Activated CD8-positive, alpha-beta memory T cell treated with anti-CD3 and anti-CD28 coated beads, Interleukin-2, amount 50 U/mL, for 1 hour (primary cell): Measurements from ENCODE around the gene PTRH1.

Source experiments
- DNase-seq: peaks from one replicate; pipeline ENCODE4 v3.0.0-alpha.2; 2020; ENCODE audit errors: extremely low read depth

PTRH1 gene

DNA sequence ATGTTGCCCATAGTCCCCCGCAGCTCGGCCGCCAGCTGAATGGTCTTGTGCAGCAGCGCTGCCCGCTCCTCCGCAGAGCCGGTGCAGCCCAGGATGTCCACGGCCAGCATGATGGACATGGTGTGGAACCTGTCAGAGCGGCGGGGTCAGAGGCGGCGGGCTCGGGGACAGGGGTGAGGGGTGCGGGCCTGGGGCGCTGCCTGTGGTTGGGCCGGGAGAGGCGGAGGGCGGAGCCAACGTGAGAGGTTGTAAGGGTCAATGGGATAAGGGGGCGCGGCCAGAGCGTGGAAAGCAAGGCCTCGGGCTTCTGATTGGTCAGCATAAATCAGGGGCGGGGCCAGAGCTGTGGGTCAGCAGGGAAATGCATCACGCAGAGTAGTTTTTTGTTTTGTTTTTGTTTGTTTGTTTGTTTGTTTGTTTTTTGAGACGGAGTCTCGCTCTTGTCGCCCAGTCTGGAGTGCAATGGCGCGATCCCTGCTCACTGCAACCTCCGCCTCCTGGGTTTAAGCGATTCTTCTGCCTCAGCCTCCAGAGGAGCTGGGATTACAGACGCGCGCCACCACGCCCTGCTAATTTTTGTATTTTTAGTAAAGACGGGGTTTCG lies 26.5 kb upstream of the PTRH1 start:
- no peak for DNase-seq

DNA sequence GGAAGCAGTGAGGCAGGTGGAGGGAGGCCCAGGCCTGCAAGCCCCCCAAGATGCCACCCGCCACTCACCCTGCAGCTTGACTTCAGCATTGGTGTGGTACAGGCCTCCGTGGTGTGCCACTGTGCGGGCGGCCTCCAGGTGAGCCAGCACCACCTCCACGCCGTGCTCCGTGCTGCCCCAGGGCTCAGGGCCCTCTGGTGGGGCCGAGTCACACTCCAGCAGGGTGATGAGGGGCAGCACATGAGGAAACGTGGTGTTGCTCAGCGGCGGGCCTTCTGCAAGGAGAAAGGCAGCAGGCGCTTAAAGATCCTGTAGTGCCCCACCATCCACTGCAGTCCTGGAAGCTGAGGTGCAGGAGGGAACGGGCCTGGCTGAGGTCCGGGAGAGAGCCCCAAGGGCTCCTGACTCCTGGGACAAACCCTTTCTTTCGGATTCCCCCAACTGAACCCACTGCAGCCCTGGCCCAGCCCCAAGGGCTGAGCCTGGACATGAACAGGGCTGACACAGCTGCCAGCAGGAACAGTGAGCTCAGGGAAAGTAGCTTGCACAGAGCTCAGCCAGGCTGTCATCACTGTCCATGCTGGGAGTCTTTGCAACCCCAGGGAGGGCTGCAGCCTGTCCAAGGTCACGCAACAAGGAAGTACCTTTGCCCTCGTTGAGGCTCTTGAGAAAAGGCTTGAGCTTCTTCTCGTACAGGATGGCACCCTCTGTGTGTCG lies 24.3 kb upstream of the PTRH1 start:
- DNase-seq = no peak

DNA sequence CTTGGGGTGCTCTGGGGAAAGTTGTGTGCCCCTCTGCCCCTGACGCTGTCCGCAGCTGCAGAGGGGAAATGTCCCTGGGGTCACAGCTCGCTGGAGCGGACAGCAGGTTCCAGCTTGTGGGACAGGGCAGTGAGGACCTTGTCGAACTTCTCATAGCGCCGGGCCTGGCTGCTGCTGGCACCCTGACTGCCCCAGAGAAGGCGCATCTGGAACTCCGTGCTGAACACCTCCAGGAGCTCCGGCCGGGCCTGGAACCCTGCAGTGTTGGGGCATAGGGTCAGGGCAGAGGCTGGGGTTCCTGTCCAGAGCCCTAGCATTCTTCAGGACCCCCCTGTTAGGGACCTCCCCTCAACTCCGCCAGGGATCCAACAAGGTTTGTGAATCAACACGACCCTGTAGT lies 23.2 kb upstream of the PTRH1 start:
- DNase-seq = no peak

DNA sequence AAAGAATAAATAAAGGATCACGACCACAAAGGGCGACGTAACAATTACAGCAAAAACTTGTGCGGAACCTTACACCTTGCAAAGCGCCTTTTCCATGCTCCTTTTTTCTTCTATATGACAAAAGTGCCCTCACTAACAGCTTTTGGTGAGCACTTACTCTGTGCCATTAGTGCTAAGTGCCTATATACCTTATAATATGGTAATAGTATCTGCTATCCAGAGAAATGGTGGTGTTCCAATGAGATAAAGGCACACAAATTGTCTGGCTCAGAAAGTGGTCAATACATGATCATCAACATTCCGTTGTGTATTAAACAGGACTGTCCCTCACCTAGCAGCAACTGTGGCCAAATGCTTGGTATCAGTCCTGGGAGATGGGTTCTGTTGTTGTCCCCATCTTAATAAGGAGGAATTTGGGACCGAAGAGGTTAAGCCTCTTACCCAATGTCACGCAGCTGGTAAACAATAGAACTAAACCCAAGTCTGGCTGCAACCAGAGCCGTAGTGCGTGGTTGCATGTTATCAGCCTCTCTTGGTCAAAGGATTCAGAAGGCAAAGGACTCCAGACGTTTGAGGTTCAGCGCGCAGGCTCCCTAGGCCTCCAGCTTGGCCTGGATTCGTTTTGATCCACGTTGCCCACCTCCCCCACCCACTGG lies 20.2 kb upstream of the PTRH1 start:
- DNase-seq = no peak

DNA sequence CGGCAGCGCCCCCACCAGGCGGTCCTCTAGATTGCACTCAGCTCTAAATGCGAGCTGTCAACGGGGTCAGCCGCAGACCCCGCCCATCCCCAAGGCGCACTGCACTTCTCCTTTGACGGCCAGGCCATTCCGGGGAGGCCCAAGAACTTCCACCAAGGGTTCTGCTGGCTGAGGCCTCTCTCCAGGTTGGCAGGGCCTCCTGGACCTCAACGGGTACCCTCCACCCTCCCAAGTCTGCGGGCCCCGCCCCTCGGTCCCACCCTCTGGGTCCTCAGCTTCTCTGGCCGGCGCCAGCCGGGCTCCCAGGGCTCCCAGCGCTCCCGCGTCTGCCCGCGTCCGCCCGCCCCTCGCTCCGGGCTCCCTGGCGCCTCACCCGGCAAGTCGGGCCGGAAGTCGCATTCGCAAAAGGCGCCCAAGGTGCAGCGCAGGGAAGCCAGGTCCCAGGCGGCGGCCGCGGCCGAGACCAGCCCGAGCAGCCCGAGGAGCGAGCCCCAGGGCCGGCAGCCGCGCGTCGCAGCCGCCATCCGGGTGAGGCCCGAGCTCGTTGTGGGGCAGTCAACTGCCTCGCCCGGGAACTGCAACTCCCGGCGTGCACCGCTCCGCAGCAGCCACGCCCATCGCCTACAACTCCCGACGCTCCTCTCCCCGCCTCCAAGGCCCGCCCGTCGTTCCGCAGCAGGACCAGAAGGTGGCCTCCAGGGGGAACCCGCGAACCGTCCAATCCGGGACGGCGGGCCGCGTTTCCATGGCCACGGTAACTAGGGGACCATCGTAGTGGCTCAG lies 19.5 kb upstream of the PTRH1 start, which contains the start of gene TOR2A:
TOR2A (minus strand) TSS at position 548 of the 783 bp plus-strand sequence; CDS start at position 524, 24 bp downstream.
- peak; percentile 96 for DNase-seq

DNA sequence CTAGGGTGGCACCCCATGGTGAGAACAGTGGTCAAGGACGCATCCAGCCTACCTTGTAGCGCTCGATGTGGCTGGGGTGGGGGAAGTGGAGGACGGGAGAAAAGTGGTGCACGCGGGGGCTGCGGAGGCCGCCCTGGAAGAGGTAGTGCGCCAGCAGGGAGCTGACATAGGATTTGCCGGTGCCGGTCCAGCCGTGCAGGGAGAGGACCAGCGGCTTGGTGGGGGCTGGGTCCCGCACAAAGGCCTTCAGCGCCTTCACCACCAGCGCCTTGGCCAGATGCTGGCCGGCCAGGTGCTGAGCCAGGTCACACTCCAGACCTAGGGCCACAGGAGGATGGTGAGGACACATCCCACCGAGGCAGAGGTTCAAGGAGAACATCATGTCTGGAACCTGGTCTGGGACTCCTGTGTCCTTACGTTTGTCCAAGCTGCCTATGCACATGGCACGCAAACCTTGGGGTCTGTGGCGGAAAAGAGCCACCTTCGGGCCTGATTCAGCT lies 18.8 kb upstream of the PTRH1 start:
- no peak for DNase-seq

DNA sequence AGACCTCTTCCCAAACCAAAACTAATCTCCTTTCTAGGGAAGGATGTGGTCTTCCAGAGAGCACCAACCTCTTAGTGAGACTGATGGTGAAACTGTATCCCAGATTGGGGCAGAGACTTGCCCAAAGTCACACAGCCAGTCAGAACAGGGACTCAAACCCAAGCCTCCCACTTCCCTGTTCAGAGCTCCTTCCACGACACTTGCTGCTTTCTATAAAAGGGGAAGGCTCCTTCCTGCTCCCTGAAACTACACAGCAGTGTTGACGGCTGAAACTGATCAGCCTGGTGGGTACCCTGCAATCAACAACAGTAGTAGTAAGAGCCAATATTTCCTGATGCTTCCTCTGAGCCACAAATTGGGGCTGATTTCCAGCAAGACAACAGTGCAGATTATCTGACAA lies 18.2 kb upstream of the PTRH1 start:
- no peak for DNase-seq

DNA sequence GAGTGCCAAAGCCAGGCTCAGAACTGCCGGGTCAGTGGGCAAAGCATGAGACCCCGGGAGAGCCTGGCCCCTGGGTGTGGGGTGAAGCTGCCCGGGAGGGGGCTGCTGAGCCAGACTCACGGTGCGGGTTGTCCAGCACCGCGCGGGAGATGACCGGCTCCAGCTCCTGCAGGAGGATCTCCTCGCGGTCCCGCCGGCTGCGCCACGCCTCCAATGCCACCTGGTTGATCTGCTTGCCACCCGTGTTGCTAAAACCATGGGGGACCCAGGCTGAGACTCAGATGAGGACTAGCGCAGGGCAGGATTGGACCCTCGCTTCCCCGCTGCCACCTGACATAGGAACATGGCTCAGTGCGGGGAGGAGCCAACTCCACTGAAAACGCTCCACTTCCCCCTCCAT lies 17.0 kb upstream of the PTRH1 start:
- no peak for DNase-seq

DNA sequence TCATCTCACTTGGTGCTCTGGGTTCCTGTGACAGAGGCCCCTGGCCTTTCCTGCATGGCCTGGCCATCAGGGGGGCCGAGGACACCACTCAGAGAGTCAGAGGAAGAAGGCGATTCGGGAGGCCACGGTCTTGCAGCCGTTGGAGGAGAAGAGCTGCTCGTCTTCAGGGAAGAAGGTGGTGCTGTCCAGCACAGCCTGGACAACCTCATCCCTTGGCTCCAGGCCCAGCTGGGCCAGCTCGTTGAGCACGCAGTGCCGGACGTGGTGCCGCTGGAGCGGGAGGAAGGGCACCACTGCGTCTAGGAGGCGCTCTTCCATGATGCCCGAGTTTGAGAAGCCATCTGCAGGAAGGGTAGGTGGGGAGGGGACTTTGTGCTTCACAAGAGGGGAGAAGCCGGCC lies 16.5 kb upstream of the PTRH1 start:
- no peak for DNase-seq

DNA sequence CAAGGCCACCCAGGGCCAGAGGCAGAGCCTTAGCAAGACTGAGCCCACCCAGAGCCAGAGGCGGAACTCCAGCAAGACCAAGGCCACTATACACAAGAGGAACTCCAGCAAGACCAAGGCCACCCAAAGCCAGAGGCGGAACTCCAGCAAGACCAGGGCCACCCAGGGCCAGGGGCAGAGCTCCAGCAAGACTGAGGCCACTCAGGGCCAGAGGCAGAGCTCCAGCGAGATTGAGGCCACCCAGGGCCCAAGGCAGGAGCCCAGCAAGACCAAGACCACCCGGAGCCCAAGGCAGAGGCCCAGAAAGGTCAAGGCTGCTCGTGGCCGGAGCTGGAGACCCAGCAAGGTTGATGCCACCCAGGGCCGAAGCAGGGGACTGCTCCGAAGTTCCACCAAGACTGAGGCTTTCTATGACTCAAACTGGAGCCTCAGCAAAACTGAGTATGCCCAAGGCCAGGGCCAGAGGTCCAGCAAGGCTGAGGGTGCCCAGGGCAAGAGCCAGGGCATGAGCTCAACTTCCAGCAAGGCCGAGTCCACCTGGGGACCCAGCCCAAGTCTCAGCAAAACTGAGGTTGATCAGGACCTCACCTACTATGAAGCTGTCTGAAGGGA lies 15.4 kb upstream of the PTRH1 start:
- DNase-seq = no peak

DNA sequence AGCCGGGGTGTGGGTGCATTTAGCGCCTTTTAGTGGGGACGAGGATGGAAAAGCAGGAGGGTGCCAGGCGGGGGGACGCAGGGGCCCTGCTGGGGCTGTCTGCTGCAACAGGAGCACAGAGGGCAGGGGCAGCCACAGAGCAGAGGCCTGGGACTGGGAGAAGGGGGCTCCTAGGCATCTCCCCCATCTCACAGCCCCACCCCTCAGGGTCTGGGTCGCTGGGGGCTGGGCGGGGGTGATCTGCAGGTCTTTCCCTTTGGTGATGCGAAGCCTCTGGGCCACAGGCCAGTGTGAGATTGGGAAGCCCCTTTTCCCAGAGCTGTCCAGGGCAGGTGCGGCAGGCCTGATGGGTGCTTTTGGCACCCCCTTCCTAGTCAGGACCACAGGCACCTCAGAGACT lies 14.8 kb upstream of the PTRH1 start:
- no peak for DNase-seq

DNA sequence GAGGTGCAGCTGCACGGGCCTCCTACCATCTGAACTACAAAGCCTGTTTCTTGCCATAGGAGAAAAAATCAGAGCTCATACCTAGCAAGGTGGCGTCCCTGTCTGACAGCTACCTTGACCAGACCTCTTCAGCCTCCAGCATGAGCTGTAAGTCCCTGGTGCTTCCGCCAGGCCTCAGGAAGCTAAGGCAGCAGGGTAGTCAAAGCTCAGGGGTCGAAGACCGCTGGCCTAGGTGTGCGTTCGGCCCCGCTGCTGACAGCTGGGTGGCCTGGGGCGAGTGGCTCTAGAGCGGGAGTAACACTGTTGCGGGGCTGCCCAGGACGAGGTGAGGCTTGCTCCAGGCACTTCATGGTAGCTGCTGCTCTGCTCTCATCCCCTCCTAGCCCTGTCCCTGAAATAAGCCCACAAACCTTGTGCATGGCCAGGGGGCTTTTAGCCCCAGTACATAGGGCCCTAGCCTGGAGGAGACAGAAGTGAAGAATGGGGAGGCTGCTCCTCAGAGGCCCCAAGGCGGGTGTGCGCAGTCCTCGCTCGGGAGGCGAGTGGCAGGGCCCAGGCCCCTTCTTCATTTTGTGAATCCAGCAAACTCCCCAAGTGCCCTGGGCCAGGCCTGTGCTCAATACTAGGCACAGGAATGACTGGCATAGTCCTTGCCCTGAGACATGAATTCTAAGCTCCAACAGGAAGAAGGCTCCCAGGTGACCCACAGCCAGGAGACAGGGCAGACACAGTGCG lies 14.2 kb upstream of the PTRH1 start:
- no peak for DNase-seq

DNA sequence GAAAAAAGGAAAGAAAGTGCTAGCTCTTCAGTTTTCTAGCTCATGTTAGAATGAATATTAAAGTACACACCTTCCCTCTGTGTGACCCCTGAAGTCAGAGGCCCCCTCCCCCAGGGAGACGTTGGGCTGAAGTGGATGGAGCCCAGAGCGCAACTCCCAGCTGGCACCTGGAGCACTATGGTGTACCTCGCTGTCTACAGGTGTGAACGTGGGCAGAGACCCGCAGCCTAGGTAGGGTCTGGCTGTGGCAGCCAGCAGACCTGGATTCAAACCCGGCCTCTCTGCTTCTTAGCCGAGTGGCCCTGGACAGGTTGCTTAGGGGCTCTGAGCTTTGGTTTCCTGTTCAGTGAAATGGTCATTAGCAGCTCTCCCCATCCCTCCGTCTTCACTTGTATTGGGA lies 13.3 kb upstream of the PTRH1 start:
- no peak for DNase-seq

DNA sequence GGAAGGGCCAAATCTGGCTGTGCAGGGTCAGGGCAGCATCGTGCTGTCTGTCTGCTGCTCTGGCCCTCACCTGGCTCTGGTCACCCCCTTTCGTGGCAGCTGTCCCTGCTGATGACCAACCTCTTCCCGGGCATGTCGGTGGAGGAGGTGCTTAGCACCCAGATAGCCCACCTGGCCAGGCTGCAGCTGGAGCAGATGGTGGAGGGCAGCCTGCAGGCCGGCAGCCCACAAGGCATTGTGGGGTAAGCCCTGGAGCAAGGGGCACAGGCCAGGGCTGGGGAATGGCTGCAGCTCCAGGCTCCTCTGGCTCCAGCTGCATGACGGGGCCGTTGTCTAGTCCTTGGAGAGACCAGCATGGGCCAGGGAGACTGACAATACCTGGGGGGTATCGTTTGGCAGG lies 11.4 kb upstream of the PTRH1 start:
- no peak for DNase-seq

DNA sequence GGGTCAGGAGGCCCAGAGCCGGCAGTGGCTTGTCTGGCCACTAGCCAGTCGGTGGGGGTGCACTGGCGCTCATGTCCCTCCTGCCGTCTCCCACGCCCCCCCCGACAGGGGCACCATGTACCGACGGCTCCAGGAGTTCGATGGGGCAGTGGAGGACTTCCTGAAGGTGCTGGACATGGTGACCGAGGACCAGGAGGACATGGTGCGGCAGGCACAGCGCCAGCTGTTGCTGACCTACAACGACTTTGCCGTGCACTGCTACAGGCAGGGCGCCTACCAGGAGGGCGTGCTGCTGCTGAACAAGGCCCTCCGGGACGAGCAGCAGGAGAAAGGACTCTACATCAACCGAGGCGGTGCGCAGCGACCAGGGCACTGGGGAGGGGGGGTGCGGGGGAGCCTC lies 8.5 kb upstream of the PTRH1 start:
- no peak for DNase-seq

DNA sequence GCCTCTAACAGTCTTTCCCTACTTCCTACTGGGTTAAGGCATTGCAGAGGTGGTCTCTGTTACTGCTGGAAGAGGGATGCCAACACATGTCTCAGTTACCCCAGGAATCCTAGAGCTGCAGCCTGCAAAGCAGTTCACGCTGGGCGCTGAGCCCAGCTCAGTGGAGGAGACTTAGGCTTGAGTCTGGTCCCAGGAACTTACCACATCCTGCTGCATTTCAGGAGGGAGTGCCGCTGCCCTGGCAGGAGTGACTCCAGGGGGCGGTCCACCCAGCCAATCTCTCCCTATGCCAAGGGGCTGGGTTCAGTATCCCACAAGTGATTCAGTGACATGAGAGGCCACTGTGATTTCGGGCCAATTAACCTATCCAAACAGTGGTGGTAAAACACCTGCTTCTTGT lies 8.0 kb upstream of the PTRH1 start:
- no peak for DNase-seq

DNA sequence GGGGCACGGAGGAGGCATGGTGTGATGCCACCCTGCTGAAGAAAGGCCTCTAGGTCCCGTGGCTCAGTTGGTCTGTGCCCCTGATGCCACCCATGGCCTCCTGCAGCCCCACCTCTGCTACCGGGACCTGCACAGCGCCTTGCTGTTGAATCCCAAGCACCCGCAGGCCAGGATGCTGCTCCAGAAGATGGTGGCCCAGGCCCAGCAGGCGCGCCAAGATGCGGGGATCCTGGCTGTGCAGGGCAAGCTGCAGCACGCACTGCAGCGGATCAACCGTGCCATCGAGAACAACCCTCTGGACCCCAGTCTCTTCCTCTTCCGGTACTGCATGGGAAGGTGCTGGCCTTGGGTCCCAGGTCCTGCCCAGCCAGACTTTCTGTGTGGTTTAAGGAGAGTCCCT lies 7.5 kb upstream of the PTRH1 start:
- no peak for DNase-seq

DNA sequence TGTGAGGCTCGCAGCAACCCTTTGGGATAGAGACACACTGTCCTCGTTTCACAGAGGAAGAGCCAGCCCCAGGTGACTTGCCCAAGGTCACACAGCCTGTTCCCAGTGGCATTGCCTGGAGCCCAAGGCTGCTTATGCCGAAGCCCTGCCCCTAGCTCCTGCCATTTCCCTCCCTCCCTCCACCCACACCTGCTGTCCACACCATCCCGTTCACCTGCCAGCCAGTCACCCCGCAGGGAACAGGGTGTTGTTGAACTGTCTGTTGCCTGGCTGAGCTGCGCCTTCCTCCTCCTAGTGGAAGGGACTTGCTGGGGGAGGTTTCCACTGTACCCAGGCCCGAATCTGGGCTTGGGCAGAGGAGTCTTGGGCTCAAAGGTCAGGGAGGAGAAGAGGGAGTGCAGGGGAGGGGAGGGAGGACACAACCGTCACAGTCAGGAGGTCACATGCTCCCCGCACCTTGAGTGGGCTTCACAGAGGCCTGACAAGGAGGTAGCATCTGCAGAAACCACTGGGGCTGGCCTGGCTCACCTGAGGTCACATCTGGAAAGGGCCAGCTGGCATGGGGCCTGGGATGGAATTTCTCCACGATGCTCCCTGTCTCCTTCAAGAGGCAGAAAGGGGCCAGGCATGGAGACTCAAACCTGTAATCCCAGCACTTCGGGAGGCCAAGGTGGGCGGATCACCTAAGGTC lies 6.7 kb upstream of the PTRH1 start:
- no peak for DNase-seq

DNA sequence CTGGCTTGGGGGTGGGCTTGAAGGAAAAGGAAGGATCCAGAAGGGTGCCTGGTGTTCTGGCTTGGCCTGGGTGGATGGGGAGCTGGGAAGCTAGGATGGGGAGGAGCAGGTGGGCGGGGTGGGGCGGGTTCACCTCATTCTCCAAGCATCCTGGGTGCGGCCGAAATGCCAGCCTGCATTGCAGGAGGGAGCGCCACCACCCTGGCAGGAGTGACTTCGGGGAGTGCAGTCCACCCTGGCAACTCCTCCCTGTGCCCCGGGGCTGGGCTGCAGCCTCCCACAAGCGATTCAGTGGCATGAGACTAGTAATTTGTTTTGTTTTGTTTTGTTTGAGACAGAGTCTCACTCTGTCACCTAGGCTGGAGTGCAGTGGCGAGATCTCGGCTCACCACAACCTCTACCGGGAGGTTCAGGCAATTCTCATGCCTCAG lies 5.9 kb upstream of the PTRH1 start:
- DNase-seq = no peak

DNA sequence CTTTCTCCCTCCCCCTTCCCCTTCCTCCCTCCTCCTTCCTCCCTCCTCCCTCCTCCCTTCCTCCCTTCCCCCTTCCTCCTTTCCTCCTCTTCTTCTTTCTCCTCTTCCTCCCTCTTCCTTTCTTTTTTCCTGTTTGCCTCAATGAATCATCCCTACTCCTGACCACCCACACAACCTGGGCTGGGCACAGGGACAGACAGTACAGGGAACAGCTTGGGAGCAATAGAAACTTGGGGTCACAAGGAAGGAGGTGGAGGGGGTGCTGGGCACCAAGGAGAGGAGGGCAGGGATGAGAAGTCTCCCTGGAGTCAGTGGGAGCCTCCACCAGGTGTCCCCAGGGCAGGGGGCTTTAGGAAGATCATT lies 5.4 kb upstream of the PTRH1 start:
- no peak for DNase-seq
